Measurements from ENCODE around the gene TSPAN18.

TSPAN18 gene

GRCh38 chr11:44916331-44916730, 189.6 kb downstream of the TSPAN18 start:
- DNase-seq (ENCODE audit: low read depth) = no peak

DNA sequence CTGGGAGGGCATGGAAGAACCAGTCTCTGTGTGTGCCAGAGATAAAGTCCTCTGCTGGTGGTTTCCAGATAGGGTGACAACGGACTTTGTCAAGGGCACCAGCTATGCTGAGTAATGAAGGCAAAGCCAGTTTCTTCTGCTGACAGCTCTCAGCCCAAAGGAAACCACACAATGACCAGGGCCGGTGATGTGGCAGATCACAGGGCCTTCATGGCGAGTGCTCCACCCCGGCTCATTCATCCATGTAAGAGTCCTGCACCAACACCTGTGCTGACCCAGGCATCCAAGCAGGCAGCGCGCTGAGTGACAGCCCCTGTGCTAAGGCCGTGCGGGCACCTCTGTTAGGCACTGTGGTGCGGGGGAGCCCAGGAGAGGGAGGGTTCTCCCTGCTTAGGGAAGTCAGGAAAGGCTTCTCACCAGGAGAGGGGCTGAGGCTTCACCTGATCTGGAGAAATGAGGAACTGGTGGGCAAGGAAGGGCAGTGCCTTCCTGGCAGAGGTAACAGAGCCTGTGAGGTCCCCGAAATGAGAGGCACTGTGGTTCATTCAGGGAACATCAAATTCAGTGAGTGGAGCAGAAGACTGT, 190.1 kb downstream of the TSPAN18 start:
- no peak for DNase-seq (ENCODE audit: low read depth)

DNA sequence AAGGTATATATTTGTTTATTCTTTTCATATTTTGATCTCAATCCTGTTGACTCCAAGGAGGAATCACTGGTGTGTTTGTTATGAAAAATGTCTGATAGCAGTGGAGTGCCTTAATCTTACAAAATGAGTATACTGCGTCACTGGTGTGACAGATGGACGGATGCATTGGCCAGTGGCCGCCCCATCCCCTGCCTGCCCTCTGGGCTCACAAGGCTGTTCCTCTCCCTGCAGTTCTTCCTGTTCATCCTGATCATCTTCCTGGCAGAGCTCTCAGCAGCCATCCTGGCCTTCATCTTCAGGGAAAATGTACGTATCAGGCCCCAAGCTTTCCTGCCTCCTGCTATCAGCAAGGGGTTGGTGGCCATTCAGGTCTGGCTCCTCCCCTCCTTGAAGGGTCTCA, 191.0 kb downstream of the TSPAN18 start:
- no peak for DNase-seq (ENCODE audit: low read depth)

DNA sequence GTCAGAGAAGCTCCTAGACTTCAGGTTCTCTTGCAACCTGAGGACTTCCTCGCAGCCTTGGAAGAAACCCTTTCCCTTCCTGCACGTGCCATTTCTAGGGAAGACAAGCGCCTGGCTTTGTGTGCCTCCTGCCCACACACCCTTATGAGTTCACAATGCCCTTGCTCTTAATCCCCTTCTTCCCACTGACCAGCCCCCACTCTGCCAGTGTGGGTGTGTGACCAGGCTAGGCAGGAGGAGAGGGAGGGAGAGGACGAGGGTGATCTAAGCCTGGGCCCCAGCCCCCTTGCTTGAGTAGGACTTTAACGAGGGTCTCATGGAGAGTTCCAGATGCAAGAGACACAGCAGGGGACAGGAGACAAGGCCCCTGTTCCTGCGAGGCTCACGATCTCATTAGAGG, 193.7 kb downstream of the TSPAN18 start:
- DNase-seq (ENCODE audit: low read depth) = no peak

- DNase-seq (ENCODE audit: low read depth) = no peak
Observed at GRCh38 chr11:44923115-44923514, 196.4 kb downstream of the TSPAN18 start.

GRCh38 chr11:44923806-44924205, 197.0 kb downstream of the TSPAN18 start:
- no peak for DNase-seq (ENCODE audit: low read depth)

DNA sequence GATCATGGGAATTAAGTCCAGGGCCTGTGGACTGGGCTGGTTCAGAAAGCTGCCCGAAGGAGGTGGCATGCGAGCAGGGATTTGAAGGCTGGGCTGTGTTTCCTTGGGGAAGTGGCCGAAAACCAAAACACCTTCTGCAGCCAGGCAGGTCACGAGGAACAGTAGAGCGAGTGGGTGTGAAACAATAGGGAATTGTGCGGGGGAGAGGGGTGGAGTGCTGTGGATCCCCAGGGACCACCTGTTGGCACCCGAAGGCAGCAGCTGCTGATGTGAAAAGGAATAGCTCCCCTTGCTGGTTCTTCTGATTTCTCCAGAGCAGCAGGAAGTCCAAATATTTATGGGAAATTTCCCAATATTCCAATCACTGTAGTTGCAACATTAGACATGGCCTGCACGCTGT, 199.3 kb downstream of the TSPAN18 start:
- DNase-seq (ENCODE audit: low read depth) = no peak

DNA sequence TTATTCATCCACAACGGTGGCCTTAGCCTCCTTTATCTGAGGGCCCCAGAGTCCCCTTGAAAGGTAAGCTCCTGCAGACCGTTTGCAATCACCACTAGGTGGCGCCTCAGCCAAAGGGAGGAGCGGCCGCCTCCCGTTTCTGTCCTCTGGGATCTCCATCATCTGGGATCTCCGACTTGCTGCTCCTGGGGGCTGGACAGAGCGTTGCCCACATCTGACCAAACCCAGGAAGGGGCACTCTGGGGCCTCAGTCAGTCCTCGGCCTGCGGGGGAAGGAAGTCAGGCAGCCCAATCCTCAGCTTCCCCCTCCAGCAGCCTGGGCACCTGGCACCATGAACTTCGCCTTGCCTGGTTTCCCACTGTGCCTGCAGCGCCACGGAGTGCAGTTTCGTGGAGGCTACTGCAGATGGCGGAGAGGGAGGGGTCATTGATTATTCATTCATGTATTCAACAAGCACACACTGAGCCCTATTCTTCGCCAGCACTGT, 200.5 kb downstream of the TSPAN18 start:
- peak; percentile 26 for DNase-seq (ENCODE audit: low read depth)

DNA sequence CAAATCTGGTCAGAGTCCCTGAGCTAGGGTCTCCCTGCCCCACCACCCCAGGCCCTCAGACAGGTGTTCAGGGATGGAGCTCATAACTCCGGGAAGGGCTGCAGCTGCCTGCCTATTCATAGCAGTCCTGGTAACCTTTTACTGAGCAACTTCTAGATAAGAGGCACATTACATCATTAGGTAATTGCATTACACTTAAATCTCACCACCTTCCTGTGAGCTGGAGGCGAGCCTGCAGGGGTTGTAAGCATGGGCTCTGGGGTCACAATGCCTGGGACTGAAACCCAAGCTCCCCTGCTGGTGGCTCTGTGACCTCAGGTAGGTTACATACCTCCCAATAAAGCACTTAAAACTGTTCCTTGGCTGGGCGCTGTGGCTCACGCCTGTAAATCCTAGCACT, 201.4 kb downstream of the TSPAN18 start:
- no peak for DNase-seq (ENCODE audit: low read depth)

GRCh38 chr11:44928816-44929215, 202.1 kb downstream of the TSPAN18 start:
- no peak for DNase-seq (ENCODE audit: low read depth)

GRCh38 chr11:44930588-44931302, 204.0 kb downstream of the TSPAN18 start:
- no peak for DNase-seq (ENCODE audit: low read depth)

GRCh38 chr11:44931466-44931865, 204.7 kb downstream of the TSPAN18 start:
- no peak for DNase-seq (ENCODE audit: low read depth)

- no peak for DNase-seq (ENCODE audit: low read depth)
Observed at GRCh38 chr11:44934110-44934509, 207.3 kb downstream of the TSPAN18 start.

- no peak for DNase-seq (ENCODE audit: low read depth)
Observed at GRCh38 chr11:44934735-44935250, 208.0 kb downstream of the TSPAN18 start.

DNA sequence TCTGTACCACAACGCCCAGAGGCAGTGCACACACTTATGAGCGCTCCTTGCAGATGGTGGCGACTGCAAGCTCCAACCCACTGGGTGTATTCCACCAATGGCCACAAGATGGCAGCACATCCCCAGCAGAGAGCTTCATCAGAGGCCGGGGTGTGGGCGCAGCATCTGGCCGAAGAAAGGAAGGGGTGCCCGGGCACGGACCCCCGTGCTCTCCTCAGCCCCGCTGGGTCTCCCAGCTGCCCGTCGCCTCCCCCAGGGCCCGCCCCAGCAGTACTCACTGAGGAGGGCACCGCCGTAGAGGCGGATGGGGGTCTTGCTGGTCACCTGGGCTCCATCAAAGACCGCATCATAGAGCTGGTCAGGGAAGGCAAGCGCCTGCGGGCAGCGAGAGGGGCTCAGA, 209.8 kb downstream of the TSPAN18 start:
- DNase-seq (ENCODE audit: low read depth) = peak; percentile 66

DNA sequence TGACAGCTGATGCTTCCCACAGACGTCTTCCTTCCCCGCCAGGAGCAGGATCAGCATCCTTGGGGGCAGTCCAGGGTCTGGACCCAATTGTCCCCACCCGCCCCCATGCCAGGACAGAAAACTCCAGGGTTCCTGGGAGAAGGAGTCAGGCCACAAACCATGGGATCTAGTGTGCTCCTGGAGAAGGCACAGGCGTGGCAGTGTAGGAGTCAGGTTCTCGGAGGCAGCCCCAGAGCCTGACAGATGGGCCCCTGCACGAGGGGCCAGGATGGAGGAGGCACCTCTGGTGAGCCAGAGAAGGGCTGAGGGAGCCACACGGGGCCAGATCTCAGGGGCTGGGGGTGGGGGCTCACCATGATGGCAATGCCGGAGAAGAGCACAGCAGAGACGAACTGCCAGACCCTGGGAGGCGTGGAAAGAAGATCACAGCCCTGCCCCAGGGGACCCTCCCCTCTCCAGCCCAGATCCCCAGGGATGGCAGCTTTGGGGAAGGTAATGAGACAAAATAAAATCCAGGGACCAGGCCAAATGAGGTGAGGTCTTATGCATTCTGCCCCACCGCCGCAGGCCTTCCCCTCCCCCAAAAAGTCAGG, 210.3 kb downstream of the TSPAN18 start:
- no peak for DNase-seq (ENCODE audit: low read depth)

DNA sequence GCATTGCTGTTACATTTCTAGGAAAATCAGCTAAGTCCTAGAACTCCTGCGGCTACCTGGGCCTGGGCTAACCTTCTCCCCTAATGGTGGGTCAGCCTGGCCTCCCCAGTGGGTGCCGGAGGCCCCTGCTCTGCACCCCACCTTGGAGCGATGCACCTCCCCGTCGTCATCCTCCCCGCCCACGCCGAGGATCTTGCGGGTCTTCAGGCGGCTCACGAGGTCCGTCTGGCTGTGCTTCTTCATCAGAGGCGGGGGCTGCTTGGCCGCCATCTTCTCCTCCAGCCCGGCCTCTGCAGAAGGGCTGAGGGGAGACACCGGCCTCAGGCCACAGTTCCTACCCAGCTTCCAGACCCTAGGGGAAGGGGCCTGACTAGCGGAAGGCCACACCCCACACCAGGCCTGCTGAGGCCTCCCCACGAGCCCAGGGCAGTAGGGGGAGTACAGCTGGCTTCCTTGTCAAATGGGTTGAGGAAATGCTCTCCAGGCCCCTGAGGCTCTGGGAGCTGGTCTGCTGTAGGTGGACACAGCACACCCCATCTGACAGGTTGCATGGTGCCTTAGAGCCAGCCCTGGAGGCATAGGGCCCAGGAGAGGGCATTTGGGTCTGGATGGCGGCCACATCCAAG, 211.4 kb downstream of the TSPAN18 start:
- DNase-seq (ENCODE audit: low read depth) = no peak

GRCh38 chr11:44939673-44940395, 213.1 kb downstream of the TSPAN18 start:
- no peak for DNase-seq (ENCODE audit: low read depth)

GRCh38 chr11:44940404-44940803, 213.6 kb downstream of the TSPAN18 start:
- no peak for DNase-seq (ENCODE audit: low read depth)

DNA sequence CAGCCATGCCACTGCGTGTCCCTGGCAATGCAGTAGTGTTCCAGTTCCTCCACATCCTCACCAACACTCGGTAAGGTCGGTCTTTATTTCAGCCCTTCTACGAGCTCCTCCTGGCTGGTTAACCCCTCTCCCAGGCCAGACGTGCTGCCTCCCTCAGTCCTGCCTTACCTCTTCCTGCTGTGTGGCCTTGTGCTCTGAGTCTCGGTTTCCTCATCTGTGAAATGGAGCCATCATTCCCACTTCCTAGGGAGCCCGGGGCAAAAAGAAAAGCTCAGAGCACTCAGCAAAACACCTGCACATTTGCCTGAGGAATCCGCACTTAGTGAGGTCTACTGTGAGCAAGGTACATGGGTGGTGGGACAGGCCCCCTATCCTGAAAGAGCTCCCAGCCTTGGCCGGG, 214.1 kb downstream of the TSPAN18 start:
- no peak for DNase-seq (ENCODE audit: low read depth)

DNA sequence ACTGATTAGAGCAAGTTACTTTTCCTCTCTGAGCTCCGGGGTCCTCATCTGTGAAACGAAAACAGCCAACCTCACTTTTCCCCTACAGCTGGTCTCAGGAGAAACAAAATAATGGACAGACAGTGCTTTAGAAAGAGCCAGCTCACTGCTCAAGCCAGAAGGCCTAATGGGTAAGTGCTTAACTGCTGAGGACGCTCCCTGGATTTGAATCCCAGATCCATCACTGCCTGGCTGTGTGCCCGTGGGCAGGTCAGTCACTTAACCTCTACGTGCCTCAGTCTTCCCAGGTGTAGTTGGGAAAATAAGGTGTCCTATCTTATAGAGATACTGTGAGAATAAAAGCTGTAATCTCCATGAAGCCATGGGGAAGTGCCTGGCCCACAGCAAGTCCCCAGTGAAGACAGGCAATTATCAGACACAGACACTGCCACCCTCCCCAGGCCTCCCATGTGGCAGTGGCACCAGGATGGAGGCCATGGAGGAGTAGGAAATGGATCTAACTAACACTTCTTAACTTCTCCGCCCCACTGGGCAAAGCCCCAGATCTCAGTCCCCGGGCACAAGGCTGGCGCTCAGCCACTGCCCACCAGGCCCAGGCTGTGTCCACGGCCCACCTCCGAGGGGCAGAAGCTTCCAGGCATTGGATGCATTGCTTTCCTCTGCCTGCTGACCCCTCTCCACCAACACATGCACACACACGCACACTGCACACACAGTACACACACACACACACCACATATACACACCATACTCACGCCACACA, 214.7 kb downstream of the TSPAN18 start:
- no peak for DNase-seq (ENCODE audit: low read depth)

Data from T follicular helper cell (primary cell).